ENCODE measurements around the gene FOXC1. TPM values are rescaled to one million over a fixed set of nuclear protein-coding genes. Genes with fewer than 3 reads are reported as not detected.

FOXC1 gene
- total RNA-seq, 1 experiment from 2014 or later = 6.7 TPM

GRCh38 chr6:1587546-1587945 lies 22.2 kb upstream of the FOXC1 start:
- Histone ChIP-seq H3K9me3 (ENCODE audit: control insufficient read depth, insufficient read depth, low read depth, low read length) (no peaks in the 10 kb centered on the region), H3K4me1 (ENCODE audit: control insufficient read depth, insufficient read depth, low read length) (no peaks in the 10 kb centered on the region), H3K4me3 (ENCODE audit: low read depth in 2 of 2, low read length in 2 of 2) (no peak overlapping the region), H3K36me3 (ENCODE audit: control insufficient read depth, insufficient read depth, low read length) (no peaks in the 10 kb centered on the region), H3K27ac (ENCODE audit: low read length) (no peak overlapping the region), H3K27me3 (ENCODE audit: control insufficient read depth, insufficient read depth, low read length) (peaks cover 3% of the 10 kb centered on the region)
- ChIA-PET POLR2A (no interaction called here), CTCF (no interaction called here)
- ATAC-seq (no peak), DNase-seq (ENCODE audit: low read depth, low spot score) (no peak)
- no TSS peak for BruUV-seq (replicated peaks)
- no peak for TF ChIP-seq TCF7L2 (IDR thresholded peaks at IDR 0.05; ENCODE audit: low read depth, low read length)
- TF ChIP-seq CTCF (IDR thresholded peaks at IDR 0.05) = no peak
- TF ChIP-seq REST (IDR thresholded peaks at IDR 0.05; ENCODE audit: insufficient read depth in 1 of 2, low read depth in 2 of 2, low read length in 1 of 2) = no peak
- no peak for TF ChIP-seq SIN3A (IDR thresholded peaks at IDR 0.05; ENCODE audit: borderline replicate concordance, insufficient read depth, low read depth, low read length)
- TF ChIP-seq POLR2AphosphoS5 (IDR thresholded peaks at IDR 0.05; ENCODE audit: low read depth, low read length) = no peak
- in situ Hi-C loops (cut with HindIII; ENCODE audit: low pct_unique_long_range_greater_than_20kb, low sequenced_read_pairs) = no loop called here
- intact Hi-C loops (cut with micrococcal nuclease; ENCODE audit: unreplicated experiment) = no loop called here

GRCh38 chr6:1587977-1588376 lies 21.7 kb upstream of the FOXC1 start:
- ATAC-seq = no peak
- H3K27ac ChIP-seq (ENCODE audit: low read length) = no peak overlapping the region
- no peaks in the 10 kb centered on the region for H3K36me3 ChIP-seq (ENCODE audit: control insufficient read depth, insufficient read depth, low read length)
- intact Hi-C loops (cut with micrococcal nuclease; ENCODE audit: unreplicated experiment) = no loop called here
- ChIA-PET POLR2A (no interaction called here), CTCF (no interaction called here)
- in situ Hi-C loops (cut with HindIII; ENCODE audit: low pct_unique_long_range_greater_than_20kb, low sequenced_read_pairs) = no loop called here
- no peaks in the 10 kb centered on the region for H3K9me3 ChIP-seq (ENCODE audit: control insufficient read depth, insufficient read depth, low read depth, low read length)
- peaks cover 6% of the 10 kb centered on the region for H3K27me3 ChIP-seq (ENCODE audit: control insufficient read depth, insufficient read depth, low read length)
- no TSS peak for BruUV-seq (replicated peaks)
- H3K4me3 ChIP-seq (ENCODE audit: low read depth in 2 of 2, low read length in 2 of 2) = no peak overlapping the region
- H3K4me1 ChIP-seq (ENCODE audit: control insufficient read depth, insufficient read depth, low read length) = no peaks in the 10 kb centered on the region
- no peak for TF ChIP-seq CTCF (IDR thresholded peaks at IDR 0.05)
- TF ChIP-seq REST (IDR thresholded peaks at IDR 0.05; ENCODE audit: insufficient read depth in 1 of 2, low read depth in 2 of 2, low read length in 1 of 2) = no peak
- no peak for TF ChIP-seq POLR2AphosphoS5 (IDR thresholded peaks at IDR 0.05; ENCODE audit: low read depth, low read length)
- no peak for TF ChIP-seq TCF7L2 (IDR thresholded peaks at IDR 0.05; ENCODE audit: low read depth, low read length)
- no peak for TF ChIP-seq SIN3A (IDR thresholded peaks at IDR 0.05; ENCODE audit: borderline replicate concordance, insufficient read depth, low read depth, low read length)
- DNase-seq (ENCODE audit: low read depth, low spot score) = no peak

All from Panc1 (cell line).